ENCODE results near the gene DDX51.

DDX51 gene

DNA sequence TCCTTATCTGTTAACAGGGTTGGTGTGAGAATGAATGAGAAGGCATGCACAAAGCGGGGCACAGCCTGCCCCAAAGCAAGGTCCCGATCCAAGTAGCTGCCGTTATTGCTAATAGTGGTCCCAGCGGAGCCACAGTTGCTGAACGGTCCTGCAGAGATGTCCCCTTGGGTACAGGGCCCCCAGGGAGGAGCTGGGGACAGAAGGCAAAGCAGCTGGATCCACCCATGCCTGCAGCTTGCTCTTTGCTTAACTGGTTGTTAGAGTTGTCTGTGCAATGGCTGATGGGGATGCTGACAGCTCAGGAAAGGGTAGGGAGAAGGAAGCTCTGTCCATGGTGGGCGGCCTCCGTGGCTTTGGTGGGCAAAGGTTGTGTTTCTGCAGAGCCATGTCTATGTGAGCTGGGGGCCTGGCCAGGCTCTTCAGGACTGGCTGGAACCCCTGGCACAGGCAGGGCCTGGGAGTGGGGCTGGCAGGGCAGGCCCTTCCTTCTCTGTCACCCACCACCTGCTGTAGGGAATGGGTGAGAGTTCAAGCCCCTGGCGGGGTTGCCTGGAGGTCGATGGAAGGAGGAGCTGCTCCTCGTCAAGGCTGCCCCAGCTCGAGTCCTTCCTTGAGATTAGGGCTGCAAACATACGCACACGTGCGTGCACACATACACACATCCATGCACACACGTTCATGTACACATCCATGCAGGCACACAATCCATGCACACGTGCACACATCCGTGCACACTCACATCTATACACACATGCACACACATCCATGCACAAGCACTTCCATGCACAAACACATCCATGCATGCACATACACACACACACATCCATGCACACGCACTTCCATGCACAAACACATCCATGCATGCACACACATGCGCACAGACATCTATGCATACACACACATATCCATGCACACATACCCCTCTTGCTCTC is 35.6 kb upstream of the DDX51 start:
- DNase-seq (ENCODE audit: low spot score) = no peak

DNA sequence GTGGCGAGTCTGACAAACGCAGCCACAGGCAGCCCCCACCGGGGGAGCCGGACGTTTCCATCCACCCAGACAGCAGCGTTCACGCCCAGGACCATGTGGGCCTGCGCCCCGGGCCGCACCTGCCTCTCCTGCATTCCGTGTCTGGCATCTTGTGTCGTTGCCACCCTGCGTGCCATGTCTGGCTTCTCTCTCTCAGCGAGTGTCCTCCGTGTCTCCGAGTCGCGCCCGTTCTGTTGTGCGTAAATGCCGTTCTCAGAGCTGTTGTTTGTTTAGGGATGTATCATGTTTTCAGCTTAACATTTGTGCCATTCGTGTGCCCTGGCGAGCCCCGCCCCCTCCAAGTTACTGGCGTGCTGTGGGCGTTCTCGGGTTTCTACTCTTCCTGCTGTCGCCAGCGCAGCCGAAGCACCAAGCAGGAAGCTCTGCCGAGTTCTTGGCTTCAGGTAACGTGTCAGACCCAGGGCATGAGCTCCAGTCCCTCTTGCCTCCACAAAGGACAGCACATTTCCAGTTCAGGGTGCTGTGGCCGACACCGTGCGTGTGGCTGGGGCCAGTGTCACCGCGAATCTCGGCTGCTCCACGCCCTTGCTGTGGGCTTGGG is 34.8 kb upstream of the DDX51 start:
- no peak for DNase-seq (ENCODE audit: low spot score)

DNA sequence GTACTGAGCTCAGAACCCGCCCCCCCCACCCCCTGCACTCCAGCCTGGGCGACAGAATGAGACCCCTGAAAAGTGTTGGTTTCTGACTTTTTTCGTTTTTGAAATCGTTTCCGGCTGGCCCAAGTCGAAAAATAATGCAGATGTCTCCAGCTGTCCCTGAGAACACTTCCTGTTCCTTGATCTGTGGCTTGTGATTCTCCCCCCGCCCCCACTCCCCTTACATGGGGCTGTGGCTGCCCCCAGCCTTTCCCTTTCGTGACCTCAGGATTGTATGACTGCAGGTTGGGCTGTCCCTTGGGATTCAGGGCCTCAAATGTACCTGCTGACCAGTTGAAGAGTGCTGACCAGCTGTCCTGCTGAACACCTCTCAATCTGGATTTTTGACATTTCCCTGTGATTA is 34.2 kb upstream of the DDX51 start:
- no peak for DNase-seq (ENCODE audit: low spot score)

DNA sequence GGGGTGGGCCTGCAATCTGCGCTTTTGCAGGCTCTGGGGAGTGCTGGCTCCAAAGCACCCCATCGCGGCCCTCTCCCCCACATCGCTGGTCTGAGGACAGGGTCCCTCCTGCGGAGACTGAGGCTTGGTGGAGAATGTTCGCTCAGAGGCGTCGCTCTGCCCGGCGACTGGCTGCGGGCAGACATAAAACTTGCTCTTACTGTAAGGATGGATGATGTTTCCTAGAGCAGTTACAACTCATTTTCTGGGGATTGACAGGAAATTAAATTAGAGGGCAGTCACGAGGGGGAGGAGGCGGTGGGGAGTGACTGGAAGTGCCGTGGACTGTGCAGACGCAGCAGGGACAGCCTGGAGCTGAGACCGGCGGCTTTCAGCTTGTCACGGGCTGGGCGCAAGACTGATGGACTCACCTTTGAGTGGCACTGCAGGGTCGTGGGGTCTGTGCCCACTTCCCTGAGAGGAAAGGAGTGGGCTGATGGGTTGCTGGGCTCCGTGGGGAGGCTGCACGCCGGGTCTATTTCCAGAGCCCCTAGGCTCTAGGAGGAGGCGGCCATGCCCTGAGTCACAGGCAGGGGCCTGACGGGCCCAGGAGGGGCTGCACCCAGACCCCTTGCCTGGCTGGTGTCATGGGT is 32.9 kb upstream of the DDX51 start:
- no peak for DNase-seq (ENCODE audit: low spot score)

DNA sequence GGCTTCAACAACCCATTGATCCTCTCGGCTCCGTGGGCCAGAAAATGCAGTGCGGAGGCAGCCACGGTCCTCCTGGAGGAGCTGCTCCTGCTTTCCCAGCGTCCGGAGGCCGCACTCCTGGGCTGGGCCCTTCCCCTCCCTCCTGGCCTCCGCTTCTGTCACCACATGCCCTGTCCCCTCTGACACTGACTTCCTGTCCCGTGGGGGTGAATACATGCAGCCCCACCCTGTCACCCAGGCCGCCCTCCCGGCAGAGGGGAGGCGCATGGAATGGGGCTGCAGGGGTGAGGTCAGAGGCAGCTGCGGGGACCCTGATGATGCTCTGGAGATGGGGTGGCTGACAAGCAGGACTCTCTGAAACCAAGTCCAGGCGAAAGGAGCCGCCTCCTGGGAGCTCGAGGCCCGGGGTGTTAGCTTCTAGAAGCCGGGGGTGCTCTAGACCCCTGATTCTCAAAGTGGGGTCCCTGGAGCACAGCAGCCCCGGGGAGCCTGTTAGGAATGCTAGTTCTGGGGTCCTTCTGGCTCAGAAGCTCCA is 32.3 kb upstream of the DDX51 start:
- no peak for DNase-seq (ENCODE audit: low spot score)

DNA sequence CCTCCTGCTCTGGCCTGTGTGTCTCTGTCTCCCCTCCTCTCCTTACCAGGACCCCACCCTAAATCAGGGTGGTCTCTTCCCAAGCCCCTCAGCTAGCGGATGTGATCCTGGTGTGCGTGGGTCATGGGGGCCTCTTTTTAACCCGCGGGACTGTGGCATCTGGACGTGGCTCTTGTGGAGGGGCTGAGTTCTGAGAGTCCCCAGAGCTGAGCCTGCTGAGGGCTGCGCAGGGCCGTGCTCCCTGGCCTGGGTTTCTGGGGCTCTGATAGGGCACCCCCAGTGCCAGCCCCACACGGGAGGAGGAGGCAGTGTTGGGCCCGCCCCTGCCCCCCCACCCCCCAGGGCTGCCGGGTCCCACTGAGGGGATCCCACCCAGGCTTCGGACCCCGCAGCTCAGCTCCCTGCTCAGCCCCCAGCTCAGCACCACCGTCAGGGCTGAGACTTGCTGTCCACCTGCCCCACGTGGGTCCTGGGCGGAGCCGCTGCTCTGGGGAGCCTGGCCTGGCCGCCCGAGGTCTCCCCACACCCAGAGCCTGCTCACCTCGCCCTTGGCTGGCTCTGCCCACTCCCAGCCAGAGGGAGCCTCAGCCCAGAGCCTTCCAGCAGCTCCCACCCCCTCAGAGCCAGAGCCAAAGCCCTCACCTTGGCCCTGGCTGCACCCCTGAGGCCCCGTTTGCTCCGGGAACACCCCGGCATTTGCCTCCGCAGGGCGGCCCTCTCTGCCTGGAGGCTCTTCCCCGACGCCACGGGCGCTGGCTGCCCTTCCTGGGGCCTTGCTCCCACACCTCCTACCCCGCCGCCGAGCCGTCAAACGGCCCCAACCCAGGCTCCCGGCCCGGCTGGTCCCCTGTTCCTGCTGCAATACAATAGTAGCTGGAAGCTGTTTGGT is 31.6 kb upstream of the DDX51 start:
- no peak for DNase-seq (ENCODE audit: low spot score)

DNA sequence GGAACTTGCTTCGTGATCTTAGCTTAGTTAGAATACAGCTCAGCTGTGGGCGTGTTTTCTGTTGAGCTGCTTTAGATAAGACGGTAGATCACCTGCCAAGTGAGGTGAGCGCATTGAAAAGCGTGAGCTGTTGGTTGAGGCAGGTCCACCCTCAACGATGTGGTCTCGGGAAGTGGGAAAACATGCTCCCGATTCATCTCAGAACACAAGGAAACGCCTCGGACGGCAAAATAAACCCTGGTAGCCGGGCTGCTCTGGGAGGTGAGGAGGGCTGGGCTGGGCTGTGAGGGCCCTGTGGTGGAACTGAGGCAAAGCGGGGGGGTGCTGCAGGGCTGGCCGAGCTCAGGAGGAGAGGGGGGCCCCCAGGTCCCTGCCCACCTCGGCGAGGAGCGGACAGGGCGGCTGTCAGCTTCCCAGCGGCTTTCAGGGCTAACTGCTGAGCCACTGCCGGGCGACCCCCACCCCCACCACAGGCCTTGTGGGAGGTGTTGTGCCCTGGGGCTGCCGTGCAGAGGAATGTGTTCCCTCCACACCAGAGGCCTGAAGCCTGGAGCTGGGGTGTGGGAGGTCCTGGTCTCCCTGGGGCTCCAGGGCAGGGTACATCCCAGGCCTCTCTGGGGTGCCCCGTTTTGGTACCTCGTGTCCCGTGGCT is 30.8 kb upstream of the DDX51 start:
- no peak for DNase-seq (ENCODE audit: low spot score)

DNA sequence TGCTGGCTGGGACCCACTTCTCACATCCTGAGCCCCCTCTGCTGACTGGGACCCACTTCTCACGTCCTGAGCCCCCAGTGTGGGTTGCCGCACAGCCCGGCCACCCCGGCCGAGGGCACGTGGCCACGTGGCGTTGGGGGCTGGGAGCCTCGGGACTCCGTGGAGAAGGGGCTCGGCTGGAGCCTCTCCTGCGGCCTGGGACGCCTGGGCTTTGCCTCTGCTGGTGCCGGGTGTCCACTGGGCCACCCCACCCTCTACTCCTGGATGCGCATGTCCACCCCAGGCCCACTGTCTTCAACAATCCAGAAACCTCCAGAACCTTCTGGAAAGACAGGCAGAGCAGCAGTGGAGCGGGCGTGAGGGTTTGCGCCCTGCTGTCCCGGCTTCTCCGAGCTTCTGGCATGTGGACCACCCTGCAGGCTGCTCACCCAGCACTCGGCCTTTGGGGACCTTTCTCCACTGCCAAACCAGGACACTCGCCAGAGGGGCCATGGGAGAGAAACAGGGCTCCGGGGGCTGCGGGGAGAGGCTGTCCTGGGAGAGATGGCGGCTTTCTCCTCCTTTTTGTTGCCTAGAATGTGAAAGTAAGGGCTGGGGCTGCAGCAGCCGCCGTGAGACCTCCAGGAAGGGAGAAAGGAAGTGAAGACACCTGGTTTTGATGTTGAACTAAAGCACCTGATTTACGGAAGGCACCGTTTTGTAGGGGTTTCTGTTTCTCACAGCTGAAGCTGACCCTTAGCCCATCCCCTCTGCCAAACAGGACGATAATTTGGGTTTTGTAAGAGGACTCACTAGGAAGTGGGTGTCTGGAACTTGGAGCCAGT is 30.1 kb upstream of the DDX51 start:
- no peak for DNase-seq (ENCODE audit: low spot score)

DNA sequence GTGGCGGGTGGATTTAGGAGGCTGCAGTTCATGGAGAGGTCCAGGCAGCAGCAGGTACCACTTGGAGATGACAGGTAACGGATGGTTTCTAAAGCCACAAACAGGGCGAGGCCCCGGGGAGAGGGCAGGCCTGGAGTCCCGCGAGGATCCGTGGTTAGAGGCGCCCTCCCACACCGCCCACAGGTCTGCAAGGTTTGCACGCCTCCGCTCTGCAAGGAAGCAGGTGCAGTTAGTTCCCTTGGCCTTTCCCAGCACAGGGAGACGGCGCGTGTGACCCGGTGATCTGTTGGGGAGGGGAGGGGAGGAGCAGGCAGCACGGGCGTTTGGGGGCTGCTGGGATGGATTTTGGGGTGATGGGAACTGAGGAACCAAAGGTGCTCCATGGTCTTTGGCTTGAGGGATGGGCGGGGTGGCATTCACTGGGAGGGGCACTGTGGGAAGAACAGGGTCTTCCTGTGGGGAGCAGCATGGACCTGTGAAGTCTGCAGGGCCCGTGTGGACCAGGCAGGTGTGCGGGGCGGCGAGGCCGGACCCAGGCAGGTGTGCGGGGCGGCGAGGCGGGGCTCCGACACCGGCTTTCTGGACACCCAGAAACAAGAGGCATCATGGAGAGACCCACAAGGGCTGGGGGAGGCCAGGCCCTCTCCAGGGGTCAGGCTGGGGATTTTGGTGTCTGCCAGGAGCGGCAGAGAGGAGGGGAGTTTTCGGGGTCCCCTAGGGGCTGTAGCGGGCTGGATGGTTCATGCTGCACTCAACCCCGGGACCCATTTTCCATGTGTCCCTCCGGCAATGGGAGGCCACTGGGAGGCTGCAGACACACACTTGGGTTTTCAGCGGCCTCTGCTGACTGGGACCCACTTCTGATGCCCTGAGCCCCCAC is 29.3 kb upstream of the DDX51 start:
- no peak for DNase-seq (ENCODE audit: low spot score)

DNA sequence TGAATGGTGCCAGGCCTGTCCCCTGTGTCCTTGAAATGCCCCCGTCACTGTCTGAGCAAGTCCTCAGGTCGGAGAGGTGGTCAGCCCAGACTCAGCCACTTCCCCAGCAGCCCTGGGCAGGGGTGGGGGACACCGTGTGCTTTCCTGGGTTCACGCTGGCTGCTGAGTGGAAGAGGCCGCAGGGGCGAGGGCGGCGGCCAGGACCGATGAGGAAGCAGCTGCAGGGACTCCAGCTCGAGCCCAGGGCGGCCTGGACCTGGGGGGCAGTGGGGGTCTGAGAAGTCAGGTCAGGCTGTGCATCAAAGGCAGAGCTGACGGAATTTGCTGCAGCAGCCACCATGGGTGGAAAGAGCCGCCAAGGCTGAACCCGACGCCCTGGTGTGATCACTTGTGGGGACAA is 28.5 kb upstream of the DDX51 start:
- no peak for DNase-seq (ENCODE audit: low spot score)

DNA sequence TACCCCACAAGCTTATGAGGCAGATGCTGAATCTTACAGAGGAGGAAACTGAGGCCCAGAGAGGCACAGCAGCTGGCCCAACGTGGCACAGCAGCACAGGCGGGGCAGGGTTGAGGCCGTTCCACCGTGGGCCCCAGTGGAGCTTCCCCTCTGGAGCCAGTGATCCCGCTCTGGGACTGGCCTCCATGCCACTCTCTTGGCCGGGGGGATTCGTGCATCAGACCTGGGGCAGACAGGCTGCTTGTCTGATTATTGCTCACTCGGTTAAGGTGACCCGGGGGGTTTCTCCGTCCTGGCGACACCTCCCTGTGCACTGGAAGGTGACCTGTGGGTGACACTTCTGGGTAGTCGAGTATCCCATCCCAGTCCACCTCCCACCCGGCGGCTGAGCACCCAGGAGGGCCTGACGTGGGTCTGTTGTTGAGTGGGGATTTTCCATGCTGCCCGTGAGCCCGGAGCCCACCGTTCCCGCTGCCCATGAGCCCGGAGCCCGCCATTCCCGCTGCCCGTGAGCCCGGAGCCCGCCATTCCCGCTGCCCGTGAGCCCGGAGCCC is 27.9 kb upstream of the DDX51 start:
- DNase-seq (ENCODE audit: low spot score) = no peak

DNA sequence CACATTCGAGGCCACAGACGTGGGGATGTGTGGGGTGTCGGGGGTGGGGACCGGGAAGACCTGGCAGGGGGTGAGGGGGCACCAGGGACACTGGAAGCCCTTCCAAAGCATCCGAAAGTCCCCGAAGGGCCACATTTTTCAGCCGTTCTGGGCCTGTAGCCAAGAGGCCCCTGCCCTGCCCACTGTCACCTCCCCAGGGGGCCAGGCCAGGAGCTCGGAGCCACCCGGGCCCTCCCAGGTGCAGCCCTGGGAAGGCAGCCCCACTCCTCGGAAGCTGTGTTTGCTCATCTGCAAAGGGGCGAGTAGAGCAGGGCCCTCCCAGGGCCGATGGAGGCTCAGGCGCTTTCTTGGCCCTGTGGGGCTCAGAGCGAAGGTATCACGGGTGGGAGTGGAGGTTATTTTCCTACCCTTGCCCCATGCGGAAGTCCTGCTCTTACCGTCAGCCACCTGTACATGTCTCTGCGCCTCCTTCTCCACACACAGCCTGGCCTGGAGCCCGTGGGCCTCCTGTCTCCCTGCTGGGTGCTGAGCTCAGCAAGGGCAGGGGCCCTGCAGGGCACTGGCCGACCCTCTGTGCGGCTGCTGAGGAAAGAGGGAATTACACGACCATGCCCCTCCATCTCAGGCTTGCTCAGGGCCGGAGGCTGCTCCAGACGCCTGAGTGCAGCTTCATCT is 27.3 kb upstream of the DDX51 start:
- DNase-seq (ENCODE audit: low spot score) = no peak

DNA sequence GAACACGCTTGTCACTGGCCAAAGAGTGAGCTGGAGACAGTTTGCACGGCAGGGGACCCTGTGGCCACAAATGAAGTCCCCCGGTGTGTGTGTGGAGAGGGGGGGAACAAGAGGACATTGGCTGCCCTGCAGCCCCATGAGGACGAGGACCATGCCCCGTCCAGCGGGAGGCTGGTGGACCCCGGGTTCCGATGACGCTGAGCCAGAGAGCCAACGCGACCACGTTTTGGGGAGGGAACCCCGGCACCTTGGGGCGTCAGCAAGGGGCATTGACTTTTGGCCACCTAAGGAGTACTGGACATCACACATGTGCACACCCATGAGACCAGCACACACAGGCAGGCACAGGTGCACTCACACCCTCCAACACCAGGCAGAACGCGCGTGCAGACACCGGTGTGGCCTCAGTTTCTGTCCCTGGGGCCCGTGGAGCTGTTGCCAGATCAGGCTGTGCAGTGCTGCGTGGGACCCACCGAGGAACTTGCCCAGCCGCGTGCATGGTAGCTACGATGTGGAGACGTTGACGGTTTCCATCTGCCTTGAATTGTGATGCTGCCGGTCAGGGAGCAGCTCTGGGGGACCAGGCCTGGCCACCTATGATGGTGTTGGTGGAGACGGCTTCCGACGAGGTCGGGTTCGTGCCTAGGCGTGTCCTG is 26.6 kb upstream of the DDX51 start:
- DNase-seq (ENCODE audit: low spot score) = no peak

DNA sequence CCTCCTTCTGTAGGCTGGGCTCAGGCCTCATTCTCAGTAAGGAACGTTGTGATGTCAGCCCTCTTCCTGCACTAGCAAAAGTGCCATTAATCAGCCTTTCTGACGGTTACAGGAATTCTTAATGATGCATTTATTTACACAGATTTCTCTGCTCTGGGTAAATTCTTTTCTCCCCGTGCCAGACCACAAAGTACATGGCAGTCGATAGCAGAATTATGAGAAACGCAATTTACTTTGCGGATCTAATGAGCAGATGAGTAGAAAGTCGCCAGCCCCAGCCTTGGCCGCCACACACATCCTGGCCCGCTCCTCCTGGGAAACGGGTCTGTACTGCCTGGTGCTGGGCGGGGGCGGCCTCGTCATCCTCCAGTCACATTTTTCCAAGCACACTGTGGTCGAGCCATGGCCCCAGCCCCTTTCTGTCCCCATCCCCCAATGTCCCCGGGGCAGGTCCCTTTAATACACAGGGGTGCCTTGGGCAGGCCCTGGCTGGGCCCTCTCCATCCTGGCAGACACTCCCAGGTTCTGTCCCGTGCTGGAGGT is 26.0 kb upstream of the DDX51 start:
- DNase-seq (ENCODE audit: low spot score) = no peak

DNA sequence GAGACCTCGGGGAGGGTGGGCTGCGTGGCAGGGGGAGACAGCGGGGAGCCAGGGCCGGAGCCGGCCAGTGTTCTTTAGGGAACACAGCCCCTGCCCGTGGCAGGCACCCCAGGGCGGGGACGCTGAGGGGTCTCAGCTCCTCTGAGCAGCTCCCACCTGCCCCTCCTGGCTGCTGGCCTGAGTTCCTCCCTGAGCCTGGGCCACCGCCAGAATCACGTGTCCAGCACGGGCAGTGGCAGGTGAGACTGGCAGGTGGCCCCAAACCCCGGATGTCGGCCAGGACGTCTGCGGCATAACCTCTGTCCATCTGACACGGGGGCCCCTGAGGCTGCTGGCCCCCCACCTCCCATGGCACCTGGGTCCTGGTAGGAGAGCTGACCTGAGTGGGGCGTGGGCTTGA is 25.3 kb upstream of the DDX51 start:
- DNase-seq (ENCODE audit: low spot score) = no peak

DNA sequence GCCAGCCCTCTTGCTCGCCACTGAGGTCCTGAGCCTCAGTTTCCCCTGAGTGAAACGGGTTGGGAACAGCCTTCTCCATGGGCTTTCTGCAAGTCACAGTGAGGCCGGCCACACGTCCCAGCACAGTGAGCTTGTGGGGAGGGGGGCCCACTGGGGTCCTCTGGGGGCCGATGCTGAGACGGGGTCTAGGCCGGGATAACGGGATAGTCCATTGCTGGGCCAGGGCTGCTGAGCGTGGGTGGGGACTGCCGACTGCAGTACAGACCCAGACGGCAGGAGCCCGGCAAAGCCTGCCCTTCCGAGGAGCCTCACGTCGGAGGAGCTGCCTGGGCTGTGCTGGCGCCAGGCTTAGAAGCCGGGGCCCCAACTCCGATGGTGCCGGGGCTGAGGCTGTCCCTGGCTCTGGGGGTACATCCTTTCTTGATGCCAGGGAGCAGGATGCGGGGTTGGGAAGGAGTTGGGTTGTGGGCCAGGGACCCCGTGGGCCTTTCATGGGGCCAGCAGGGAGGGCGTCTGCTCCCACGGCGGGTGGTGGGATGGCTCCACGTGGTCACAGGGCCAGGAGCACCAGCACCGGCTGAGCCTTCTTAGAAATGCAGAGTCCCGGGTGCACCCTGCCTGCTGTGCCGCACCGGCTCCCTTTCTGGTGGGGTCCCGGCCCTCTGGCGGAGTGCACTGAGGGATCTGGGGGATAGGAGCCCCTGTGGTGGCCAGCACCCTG is 24.4 kb upstream of the DDX51 start:
- no peak for DNase-seq (ENCODE audit: low spot score)

Data from Ammon's horn (tissue), 1 donor.